NCI-H446 (cell line): Measurements from ENCODE around the gene SWSAP1.

Source experiments
- DNase-seq, 2 experiments: peaks; one replicate each; lab custom pipeline; 2025; lab: John Stamatoyannopoulos, UW

Gene SWSAP1

GRCh38 chr19:11355160-11356073 is 19.0 kb upstream of the SWSAP1 start, which contains the start of gene PLPPR2:
PLPPR2 (plus strand) TSS chr19:11355432; CDS start chr19:11357674, 2,242 bp downstream.
- DNase-seq = peak; percentile 89 to 98

DNA sequence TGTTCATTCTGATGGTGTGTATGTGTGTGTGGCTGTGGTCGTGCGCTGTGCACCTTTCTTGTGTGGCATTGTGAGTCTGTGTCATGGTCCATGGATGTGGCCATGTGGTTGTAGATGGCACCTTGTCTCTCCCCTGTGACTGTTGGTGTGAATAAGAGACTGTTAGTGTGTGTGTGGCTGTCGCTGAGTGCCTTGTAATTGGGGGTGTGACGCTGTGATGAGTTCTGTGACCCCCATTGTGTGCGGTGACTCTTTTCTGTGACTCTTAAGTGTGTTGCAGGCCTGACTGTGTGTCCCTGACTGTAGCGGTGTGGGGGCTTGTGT is 18.4 kb upstream of the SWSAP1 start:
- no peak for DNase-seq

DNA sequence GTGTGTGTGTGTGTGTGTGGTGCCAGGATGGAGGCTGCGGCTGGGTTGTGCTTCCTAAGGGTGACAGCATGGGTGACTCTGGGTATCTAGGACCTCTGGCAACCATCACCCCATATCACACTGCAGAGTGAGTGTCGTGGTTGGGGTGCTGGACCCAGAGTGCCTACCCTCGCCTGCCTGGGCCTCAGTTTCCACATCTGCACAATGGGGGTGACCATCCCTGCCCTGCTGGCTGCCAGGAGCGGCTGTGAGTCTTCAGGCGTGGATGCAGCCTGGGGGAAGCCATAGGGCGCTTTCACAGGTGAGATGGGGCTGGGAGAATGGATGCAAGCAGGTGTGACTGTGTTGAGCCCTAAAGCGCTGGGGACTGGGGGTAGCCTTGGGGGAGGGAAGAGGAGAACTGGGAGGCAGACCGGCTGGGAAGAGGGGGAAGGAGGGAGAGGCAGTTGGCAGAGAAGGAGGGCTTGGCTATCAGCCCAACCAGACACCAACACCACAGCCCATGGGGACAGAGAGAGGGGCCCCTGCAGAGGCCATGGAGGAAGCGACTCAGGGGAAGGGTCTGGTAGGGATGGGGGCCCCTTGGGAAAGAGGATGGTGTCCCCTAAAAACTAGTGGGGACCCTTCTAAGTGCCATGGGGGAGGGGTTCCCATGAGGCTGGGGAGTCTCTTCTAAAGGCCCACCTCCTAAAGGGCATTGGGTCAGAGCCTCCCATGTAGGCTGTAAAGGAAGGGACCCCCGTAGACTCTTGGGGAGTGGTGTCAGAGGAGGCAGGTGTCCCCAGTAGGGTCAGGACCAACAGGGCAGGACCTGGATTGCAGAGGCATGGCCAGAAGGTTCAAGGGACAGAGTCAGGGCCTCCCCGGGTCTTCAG is 17.6 kb upstream of the SWSAP1 start:
- DNase-seq = no peak

GRCh38 chr19:11359421-11359820 is 15.0 kb upstream of the SWSAP1 start:
- no peak for DNase-seq

- no peak for DNase-seq
Observed at GRCh38 chr19:11361037-11361770, 13.3 kb upstream of the SWSAP1 start.

DNA sequence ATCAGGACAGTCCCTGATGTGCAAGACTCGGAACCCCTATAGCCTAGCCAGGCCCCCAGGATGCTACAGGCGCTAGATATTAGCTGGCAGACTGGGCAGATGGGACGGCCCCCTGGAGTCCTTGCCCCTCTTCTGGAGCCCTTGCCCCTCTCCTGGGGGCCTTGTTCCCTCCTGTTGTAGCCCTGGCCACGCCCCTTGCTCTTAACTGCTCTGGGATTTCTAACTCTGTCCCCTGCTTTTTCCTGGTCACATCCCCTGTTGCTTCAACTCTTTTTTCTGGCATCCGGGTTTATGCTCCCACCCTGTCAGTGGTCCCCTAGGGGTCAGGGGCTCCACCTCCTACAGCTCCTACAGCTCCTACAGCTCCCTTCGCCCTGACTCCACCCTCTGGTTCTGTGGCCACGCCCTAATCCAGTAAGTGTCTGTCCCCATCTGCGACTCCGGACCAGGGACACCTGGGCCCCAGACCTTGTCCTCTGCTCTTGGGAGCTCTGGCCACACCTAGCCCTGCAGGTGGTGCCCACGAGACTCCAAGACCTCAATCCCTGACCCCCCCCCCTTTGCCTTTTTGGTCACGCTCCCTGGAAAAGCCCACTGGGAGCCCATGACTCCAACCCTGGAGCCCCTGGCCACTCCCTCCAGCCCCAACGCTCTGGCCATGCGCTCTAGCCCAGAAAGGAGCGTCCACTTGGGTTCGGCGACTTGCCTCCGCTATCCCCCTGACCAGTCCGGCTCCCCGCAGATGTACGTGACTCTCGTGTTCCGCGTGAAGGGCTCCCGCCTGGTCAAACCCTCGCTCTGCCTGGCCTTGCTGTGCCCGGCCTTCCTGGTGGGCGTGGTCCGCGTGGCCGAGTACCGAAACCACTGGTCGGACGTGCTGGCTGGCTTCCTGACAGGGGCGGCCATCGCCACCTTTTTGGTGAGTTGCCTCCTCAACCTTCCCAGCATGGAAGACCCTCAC is 12.4 kb upstream of the SWSAP1 start:
- DNase-seq = no peak

DNA sequence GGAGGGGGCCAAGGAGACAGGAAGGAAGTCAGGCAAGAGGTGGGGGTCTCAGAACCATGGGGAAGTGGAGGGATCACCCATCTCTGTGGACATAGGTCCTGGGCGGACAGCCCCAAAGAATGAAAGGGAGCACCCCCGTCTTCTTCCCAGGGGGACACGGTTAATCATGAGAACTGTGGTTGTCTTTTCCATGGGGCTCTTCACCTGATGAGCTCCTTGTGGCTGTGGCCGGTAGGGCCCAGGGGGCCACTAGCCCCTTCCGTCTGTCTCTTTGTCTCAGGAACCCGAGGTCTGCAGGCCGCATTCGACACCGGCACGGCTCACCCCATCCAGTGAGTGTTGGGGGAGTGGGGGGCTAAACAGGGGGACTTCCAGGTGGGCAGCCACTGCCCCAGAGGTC is 10.6 kb upstream of the SWSAP1 start:
- DNase-seq = no peak

- DNase-seq = no peak
Observed at GRCh38 chr19:11364296-11364904, 10.1 kb upstream of the SWSAP1 start.

DNA sequence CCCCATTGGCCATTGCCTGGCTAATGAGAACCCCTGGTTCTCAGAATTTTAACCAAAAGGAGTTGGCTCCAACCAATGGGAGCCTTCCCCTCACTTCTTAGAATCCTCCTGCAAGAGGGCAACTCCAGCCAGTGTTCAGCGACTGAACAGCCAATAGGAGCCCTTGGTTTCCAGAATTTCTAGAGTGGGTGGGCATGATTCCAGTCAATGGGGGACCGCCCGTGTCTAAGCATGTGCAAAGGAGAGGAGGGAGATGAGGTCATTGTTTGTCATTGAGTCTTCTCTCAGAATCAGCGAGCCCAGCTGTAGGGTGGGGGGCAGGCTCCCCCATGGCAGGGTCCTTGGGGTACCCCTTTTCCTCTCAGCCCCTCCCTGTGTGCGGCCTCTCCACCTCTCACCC is 9.5 kb upstream of the SWSAP1 start:
- DNase-seq = no peak

DNA sequence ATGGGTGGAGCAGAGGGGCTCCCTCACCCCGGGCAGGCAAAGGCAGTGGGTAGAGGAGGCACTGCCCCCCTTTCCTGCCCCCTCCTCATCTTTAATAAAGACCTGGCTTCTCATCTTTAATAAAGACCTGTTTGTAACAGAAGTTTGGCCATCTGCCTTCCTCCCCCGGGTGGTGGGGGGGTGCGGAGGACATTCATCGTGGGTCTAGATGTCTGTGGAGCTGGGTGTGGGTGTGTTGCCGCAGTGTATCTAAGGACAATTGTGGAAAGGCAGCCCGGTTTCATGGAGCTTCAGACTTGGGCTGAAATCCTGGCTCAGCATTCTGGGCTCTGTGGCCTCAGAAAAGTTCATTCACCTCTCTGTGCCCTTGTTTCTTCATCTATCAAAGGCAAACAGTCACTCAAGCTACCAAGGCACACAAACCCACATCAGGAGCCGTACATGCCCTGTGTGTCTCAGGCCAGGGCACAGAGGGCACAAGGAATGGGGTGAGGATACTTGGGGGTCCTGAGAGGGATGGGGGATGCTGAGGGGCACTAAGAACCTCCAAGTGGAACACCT is 8.8 kb upstream of the SWSAP1 start:
- no peak for DNase-seq

DNA sequence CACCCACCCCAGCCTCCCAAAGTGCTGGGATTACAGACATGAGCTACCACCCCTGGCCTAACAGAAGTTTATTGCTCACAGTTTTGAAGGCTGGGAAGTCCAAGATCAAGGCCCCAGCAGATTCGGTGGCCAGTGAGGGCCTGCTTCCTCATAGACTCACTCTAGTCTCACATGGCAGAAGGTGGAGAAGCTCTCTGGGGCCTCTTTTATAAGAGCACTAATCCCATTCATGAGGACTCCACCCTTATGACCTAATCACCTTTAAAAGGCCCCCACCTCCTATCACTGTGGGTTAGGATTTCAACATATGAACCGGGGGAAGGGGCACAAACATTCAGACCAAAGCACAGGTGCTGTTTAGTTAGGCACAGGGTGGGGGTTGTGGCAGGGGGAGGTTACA is 6.9 kb upstream of the SWSAP1 start:
- DNase-seq = no peak

- no peak for DNase-seq
Observed at GRCh38 chr19:11370744-11371143, 3.7 kb upstream of the SWSAP1 start.

GRCh38 chr19:11373166-11373884 is 1.1 kb upstream of the SWSAP1 start:
- DNase-seq = peak; percentile 64 to 73

GRCh38 chr19:11373885-11374432 is 507 bp upstream of the SWSAP1 start:
- no peak for DNase-seq

DNA sequence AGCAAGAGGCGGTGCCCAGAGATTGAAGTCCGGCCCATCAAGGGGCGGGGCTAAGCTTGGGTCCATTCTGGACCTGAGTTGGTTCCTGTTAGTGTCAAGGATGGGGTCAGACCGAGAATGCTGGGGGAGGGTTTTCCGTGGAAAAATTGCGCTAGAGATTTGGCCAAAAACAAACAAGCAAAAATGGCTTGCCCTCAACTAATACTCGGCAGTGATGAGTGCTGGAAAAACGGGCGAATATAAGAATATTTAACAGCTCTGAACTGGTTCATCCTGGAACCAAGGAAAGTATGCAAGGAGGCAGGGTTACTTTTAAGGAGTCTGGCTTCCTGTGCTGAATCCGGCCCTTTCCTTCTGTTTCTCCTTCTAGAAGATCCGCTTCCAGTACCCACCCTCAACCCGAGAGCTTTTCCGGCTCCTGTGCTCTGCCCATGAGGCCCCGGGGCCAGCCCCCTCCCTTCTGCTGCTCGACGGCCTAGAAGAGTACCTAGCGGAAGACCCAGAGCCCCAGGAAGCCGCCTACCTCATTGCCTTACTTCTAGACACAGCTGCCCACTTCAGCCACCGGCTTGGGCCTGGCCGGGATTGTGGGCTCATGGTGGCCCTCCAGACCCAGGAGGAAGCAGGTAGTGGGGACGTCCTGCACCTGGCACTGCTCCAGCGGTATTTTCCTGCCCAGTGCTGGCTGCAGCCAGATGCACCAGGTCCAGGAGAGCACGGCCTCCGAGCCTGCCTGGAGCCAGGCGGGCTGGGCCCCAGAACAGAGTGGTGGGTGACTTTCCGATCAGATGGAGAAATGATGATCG is 880 bp downstream of the SWSAP1 start:
- DNase-seq = no peak

DNA sequence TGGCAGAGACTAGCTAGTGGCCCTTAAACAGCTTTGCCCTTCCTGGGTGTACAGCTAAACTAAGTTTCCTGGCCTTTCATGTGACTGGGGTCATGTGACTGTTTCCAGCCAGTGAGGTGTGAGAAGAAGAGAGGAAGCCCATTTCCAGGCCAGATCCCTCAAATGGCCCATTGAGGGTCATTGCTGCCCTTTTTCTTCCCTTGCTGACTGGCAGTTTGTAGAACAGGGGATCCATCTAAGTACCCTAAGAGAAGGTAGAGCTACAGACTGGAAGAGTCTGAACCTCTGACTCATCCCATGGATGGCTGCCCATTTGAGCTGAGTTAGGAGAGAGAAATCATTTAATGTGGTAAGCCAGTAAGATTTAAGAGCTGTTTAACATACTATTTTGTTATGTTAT is 2.8 kb downstream of the SWSAP1 start:
- peak in 1 of 2 experiments; percentile 55 for DNase-seq

DNA sequence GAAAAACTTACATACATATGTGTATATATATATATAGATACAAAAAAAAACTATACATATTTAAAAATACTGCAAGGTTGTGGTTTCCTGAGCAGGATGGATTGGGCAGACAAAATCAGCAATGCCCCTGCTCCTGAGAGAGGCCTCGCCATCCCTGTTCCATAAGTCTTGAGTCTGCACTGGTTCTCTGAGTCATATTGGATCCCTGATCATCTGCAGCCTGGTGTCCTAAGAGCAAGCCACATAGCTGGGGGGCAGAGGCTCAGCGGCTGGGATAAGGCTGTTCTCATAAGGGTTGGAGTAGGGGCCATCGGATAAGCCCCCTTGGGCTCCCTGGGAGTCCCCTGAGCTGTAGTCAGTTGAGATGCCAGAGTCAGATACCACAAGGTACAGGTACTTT is 3.3 kb downstream of the SWSAP1 start:
- no peak for DNase-seq
